Superior temporal gyrus (tissue), 1 donor: ENCODE data around the gene PDK2.
"Not testable (repeated sequence)": the region's sequence is repeated elsewhere in the genome, so short reads cannot be mapped to it uniquely, and the experiment has no call there.

Experiments used
- DNase-seq: peaks from one replicate; pipeline ENCODE4 v3.0.0-alpha.2; 2016; ENCODE audit errors: extremely low spot score

PDK2 gene

DNA sequence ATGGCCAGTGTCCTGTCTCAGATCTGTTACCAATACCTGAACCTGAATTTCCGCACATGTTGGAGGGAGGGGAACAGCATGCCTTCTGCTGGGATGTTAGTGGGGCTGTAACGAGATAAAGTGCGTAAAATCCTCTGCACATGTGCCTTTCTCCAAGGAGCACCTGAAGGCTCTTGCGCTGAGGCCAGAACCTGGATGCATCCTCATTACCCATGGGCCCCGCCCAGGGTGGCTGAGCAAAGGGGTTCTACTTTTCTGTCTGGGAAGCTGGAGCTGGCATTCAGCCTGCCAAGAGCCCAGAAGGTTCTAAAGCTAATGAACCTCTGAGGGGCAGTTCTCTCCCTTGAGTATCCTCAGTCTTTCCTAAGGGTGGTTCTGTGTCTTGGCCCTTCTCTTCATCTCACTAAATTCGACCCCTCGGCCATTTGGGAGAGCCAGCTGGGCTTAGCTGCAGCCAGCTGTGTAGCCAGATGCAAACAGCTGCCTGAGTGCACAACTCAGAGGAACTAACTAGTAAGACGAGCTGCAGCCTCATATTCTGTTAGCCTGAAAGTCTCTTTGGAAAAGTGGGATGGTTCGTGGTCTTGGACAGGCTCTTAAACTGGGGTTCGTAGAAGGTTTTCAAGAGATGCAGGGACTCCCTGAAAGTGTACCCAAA, 36.7 kb upstream of the PDK2 start:
- no peak for DNase-seq

DNA sequence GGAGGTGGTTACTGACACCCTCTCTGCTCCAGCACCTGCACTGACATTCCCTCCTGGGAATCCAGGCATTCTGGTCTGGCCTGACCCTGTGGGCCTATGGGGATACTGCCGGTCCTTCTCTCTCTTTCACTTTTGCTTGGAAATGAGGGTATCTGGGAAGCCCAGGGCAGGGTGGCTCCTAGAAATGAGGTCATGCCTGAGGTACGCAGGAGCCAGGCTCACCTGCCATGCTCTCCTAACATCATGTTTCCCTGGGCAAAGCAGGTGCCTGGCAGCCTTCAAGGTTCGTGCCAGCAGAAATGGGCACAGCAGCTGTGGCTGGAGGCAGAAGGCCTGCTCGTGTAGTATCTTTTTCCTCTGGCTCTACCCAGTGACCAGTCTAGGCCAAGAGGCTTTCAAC, 35.9 kb upstream of the PDK2 start:
- no peak for DNase-seq

DNA sequence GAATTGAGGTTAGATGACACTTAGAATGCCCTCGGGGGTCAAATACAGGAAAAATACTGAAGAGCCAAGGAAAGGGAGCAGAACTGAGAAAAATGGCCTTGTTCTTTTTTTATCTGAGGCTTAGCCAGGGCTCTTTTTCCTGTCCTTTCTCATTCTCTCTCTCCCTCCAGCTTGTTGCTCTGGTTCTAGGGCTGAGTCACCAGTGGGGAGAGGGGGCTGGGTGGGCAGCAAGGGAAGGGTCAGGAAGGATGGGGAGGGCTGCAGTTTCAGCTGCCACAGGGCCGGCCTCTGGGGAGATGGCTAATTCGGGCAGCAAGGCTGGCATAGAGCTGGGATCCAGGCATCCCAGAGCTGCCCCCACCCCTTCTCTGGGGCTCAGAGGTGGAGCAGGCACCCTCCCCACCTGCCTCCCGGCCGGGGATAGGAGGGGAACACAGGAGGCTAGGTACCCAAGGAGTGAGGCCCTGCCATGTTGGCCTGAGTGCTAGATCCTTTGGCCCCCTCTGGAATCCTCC, 35.3 kb upstream of the PDK2 start:
- DNase-seq = no peak

DNA sequence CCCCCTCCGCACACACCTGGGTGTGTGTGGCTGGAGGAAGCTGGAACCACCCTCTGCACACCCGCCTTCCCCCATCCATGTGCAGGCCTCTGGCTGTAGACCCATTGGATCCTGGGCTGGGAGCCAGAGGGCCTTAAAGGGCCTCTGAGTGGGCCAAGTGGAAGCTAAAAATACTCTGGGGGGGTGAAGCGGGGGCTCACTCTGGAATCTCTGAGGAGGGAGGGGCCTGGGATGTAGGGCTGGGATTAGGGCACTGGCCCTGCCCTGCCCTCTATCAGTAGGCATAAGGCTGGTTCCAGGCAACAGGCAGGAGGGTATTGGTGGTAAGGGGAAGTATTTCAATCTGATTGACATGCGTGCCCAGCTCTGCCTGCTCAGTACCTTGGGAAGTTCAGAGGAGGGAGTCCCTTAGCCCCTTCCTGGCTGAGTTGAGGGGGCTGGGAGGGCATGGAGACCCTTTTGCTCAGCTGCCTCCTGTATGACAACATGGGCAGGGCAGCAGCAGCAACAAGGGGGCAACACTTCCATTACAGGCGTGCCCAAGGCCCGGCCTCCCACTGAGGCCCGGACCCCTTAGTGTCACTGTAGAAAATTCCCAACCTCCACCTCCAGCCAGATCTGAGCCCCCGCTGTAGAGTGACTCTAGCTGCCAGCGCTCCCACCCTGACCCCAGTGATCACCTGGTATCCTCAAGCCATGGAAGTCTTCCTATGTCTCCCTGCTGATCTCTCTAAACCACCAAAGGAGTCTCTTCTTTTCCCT, 34.0 kb upstream of the PDK2 start:
- DNase-seq = no peak

DNA sequence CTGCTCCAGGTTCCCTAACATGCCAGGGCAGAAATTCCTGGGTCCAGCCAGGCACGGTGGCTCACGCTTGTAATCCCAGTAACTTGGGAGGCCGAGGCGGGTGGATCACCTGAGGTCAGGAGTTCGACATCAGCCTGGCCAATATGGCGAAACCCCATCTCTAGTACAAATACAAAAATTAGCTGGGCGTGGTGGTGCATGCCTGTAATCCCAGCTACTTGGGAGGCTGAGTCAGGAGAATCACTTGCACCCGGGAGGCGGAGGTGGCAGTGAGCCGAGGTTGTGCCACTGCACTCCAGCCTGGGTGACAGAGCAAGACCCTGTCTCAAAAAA, 33.5 kb upstream of the PDK2 start:
- DNase-seq = not testable (repeated sequence)

DNA sequence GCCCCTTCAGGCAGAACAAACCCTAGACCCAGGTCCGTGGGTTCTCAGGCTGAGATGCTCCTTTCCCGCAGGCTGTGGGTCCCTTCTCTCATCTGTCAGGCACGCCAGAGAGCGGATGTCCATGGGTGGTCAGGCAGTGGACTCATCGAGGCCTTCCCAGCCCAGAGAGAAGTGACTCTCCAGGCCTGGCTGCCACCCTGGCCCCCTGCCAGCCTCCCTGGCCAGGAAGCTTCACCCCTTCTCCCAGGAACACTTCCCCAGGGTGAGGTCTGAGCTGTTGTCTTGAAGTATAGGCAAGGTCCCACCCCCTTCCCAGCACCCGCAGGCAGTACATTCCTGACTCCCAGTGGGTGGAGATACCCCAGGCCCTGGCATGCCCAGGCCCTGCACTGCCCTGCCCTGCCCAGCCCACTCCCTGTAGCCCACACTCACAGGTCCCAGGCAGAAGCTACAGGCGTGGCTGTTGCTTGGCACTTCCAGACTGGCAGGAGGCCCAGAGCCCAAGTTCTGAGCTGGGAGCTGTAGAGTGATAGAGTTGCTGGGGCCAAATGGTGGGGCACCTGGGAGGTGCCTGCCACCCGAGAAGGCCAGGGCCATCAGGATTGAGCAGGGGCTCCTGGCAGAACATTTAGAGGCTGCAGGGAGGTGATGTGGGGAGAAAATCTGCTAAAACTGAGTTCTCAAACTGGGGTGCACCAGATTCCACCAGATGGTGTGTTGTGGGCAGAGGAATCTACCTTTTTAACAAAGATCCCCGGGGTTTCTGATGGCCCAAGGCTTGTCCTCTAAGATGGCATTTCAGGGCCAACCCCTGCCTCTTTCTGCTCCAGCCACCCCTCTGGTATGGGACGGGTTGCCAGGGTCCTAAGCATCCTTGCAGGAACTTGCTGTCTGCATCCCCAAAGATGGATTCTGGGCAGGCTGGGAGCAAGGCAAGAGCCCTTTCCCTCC, 32.6 kb upstream of the PDK2 start:
- DNase-seq = no peak

DNA sequence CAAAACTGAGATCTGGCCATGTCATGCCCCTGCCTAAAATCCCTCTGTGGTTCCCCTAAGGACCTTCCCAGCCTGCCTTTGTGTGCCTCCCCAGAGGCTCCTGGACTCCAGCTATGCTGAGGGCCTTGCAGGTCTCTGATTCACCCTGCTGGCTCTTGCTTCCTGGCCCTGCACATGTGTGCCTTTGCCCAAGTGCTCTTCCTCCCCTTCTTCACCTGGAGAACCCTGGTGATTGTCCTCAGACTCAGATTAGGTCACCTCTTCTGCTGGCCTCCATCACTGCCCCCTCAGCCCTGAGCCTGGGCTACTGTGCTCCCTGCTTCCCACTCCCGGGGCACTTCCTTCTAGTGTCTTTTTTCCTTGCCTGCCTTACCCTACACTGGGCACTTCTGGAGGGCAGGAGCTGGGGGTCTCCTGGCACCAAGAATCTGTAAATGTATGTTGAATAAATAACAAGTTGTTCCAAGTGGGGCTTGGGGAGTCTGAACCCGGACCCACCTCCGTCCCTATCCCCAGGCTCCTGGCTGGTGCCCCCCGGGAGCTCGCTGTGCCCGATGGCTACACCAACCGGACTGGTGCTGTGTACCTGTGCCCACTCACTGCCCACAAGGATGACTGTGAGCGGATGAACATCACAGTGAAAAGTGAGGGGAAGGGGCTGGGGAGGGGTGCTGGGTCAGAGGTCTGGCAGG, 31.4 kb upstream of the PDK2 start:
- no peak for DNase-seq

DNA sequence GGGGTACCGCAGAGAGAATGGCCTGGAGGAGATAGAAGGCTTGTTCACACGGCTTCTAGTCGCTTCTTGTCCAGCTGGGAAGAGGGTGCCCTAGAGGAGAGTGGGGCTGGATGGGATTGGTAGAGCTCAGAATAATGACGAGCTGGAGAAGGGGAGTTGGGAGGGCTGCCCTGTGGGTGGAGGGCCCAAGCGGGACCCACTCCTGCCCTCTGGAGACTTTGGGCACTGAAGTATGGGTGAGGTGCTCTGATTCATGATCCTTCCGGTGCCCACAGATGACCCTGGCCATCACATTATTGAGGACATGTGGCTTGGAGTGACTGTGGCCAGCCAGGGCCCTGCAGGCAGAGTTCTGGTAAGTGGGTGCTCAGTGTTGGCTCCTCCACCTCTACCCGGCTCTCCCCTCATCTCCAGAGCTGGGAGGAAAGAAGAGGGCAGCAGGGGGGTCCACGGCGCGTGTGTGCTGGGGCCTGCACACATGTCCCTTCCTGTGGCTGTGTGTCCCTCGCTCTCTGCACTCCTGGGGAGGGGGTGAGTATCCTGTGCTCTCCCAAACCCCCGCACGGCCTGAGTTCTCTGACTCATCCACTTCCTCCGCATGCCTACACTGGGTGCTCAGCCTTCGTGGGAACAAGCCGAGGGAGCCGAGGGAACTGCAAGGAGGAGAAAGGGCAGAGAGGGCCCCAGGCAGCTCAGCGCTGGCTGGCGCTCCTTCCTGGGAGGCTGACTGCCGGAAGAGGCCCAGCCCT, 30.7 kb upstream of the PDK2 start:
- no peak for DNase-seq

DNA sequence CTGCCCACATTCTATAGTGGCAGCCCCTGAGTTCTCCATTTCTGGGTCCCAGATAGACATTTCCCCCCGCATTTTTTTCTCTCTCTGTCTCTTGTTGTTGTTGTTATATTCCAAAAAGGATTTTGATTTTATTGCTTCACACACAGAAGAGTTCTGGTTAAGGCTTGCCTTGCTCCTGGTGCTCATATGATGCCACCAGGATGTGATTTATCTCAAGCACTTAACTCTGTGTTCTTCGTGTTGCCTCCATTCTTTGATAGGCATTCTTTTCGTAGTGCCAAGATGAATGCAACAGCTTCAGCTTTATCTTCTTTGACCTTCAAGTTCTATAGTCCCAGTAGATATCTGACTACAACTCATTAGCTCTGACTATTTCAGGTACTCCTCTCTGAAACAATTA, 30.1 kb upstream of the PDK2 start:
- no peak for DNase-seq

DNA sequence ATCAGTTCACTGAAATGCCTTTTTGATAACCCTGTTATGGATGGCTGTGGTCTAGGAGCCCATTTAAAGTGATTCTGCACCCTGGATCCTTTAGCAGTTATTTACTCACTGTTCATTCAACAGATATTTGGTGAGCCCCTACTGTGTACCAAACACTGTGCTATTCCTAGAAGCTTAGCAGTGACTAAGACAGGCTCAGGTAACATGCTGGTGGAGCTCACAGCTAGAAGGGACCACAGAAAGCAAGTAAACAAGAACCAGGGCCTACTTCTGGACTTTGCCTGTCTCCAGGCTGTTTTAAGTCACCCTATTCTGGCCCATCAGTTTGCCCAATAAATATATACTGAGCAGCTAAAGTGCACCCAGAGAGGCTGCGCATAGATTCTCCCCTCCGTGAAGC, 28.2 kb upstream of the PDK2 start:
- no peak for DNase-seq

DNA sequence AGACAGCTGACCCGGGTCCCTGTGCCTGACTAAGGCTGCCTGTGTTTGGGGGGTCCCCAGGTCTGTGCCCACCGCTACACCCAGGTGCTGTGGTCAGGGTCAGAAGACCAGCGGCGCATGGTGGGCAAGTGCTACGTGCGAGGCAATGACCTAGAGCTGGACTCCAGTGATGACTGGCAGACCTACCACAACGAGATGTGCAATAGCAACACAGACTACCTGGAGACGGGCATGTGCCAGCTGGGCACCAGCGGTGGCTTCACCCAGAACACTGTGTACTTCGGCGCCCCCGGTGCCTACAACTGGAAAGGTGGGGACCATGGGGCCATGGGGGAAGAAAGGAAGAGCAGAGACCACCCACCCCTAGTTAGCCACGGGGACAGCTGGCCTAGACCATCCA, 27.2 kb upstream of the PDK2 start:
- no peak for DNase-seq

DNA sequence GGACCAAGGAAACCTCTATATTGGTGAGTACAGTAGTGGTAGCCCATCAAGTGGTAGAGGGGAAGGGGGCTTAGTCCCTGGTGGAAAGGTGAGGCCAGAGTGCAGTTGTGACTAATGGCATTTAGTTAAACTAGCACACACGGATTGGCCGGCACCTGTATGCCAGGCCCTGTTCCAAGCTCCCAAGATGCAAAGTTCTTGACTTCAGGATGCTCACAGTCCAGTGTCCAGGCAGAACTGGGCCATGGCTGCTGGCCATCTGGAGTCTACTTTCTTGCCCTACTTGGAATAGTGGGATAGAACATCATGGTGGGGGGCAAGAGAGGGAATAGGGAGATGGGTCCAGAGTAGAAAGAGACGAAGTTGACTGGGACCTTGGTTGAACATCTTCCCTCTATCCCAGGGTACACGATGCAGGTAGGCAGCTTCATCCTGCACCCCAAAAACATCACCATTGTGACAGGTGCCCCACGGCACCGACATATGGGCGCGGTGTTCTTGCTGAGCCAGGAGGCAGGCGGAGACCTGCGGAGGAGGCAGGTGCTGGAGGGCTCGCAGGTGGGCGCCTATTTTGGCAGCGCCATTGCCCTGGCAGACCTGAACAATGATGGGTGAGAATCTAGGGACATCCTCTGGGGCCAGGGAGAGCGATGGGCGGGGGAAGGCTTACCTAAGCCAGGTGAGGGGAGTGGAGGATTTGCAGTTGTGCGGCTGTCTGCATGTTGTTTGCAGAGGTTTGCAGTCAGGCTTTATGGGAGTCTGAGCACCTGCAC, 24.1 kb upstream of the PDK2 start:
- DNase-seq = no peak

DNA sequence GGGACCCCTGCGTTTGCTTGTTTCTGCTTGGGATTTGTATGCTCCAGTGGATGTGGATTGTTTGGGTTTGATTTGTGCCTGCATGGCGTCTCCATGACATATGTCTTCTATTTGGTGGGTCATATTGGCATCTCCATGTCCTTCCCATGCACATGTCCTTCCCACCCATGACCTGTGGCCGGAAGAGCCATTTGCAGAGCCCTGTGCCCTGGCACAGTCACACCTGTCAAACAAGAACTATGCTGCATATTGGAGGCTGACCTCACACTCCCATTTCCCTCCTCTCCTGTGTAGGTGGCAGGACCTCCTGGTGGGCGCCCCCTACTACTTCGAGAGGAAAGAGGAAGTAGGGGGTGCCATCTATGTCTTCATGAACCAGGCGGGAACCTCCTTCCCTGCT, 23.5 kb upstream of the PDK2 start:
- no peak for DNase-seq

DNA sequence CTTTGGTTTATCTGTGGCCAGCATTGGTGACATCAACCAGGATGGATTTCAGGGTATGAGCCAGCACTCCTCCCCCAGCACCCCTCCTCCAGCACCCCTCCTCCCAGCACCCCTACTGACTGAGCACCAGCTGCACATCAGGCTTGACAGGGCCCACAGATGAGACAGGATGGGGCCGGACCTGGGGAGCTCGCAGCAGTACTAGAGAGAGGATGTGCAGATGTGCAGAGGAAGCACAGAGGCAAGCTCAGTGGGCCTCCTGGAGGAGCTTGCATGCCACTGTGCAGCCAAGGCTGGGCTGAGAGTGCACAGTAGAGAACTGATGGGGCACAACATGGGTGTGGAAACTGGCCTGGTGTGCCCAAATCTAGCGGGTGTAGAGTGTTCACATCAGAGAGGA, 23.0 kb upstream of the PDK2 start:
- DNase-seq = no peak

DNA sequence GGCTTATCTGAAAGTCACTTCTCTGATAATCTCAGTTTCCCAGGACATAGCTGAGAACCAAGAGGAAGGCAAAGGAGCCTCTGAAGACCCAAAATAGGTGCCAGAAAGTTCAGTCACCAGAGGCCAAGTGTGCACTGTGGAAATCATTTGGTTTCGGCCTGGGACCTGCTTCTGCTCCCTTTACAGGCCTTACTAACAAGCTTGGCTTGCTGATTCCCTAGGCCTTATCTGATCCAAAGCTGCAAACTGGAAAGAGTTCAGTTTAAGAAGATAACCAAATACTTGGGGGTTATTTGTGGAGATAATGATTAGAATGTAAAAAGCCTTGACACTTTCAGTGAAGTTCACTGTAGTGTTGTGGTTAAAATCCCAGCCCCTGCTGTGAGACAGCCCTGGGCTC, 22.2 kb upstream of the PDK2 start:
- DNase-seq = no peak

DNA sequence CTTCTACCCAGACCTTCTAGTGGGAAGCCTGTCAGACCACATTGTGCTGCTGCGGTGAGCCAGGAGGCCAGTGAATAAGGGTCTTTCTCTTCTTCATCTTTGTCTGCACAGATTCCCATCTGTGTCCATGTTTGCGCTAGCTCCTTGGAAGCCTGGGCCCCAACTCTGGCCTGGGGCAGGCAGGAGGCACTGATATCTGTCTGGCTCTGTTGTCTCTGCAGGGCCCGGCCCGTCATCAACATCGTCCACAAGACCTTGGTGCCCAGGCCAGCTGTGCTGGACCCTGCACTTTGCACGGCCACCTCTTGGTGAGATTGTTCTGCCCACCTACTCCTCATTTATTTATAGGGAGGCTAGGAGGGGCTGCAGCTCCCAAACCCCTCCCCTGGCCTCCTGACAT, 20.9 kb upstream of the PDK2 start:
- DNase-seq = no peak

DNA sequence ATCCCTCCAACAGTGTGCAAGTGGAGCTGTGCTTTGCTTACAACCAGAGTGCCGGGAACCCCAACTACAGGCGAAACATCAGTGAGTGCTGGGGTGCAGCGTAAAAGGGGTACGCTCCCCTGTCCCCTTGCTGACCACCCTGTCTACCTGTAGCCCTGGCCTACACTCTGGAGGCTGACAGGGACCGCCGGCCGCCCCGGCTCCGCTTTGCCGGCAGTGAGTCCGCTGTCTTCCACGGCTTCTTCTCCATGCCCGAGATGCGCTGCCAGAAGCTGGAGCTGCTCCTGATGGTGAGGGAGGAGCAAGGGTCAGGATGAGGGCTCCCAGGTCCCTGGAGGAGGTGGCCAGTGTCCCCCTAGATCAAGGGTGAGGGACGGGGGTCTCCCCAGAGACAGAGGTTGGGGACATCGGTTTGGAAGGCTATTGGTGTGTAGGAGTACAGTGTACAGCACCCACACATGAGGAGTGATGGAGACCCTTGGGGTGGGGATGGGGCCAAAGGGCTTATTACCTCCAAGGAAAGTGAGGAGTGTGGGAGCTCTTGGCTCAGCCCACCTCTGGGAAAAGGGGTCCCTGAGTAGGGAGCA, 19.6 kb upstream of the PDK2 start:
- DNase-seq = no peak

DNA sequence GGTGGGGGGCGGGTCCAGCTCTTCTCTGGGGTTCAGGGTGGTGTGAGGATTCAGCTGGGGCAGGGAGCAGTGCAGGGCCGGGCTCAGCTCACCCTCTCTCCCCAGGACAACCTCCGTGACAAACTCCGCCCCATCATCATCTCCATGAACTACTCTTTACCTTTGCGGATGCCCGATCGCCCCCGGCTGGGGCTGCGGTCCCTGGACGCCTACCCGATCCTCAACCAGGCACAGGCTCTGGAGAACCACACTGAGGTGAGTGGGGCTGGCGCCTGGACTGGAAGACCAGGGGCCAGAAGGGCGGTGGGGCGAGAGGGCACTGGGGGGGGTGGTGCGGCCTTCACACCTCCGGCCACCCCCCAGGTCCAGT, 18.9 kb upstream of the PDK2 start:
- DNase-seq = no peak

DNA sequence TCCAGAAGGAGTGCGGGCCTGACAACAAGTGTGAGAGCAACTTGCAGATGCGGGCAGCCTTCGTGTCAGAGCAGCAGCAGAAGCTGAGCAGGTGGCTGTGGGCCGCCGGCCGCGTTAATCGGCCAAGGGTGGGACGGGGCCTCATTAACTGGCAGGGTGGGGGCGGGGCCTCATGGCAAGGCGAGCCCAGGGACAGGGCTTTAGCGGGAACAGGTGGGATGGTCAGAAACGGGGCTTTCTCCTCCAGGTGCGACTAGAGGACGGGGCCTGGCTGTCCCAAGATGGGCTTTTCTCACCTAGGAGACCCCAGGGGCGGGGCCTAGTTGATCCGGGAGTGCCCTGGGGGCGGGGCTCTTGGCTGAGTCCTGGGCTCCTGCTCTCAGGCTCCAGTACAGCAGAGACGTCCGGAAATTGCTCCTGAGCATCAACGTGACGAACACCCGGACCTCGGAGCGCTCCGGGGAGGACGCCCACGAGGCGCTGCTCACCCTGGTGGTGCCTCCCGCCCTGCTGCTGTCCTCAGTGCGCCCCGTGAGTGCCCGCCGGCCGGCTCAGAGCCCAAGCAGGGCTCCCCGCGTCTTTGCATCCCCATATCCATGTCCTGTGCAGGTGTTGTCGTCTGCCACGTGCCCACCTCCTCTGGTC, 18.4 kb upstream of the PDK2 start:
- no peak for DNase-seq

DNA sequence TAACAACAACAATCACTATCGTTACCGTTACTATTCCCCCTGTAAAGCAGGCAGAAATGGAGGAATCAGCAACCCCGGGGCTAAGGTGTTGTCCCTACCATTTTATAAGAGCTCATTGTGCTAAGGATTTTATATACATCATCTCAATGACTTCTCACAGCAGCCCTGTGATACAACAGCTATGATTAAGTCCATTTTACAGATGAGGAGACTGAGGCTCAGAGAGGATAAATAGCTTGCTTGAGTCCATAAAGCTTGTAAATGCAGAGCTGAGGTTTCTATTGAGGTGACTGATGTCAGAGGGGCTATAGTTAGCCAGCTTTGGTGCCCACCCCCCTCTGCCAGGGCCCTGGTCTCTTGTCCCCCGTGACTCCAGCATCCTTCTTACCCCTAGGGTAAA, 16.7 kb upstream of the PDK2 start:
- DNase-seq = no peak
